ENCODE data around the gene ZNF746. TPM values are rescaled to one million over a fixed set of nuclear protein-coding genes. Genes with fewer than 3 reads are reported as not detected.

The ZNF746 gene
- polyA plus RNA-seq, 1 donor from 2014 or later: 17.2 TPM

Other genes with a start within 250 kb of the ZNF746 start
- 23.9 and 28.6 TPM in 2 replicates for gene ZNF783, start 235.6 kb downstream of the ZNF746 start, polyA plus RNA-seq
- gene ZNF777, start 36.7 kb downstream of the ZNF746 start, polyA plus RNA-seq: 6.1 and 7.0 TPM in 2 replicates